Stimulated activated naive CD8-positive, alpha-beta T cell treated with anti-CD3 and anti-CD28 coated beads, Interleukin-15, amount 100 ng/mL, for 72 hours (primary cell): ENCODE data around the gene NUDT19.
"Not testable (repeated sequence)": the region's sequence is repeated elsewhere in the genome, so short reads cannot be mapped to it uniquely, and the experiment has no call there.

Experiments used
- ATAC-seq: fragments of 150-1000 bp; cut with Tn5 transposase; 2 replicates; pipeline ENCODE4 v1.10.0; 2021; ENCODE audit warnings: mild to moderate bottlenecking, moderate library complexity
- DNase-seq, 2 donors: peaks; one replicate each; pipeline ENCODE4 v3.0.0; 2021 to 2022
- H3K27ac Mint-ChIP-seq, 2 donors: one replicate each; pipeline ENCODE4 v1.8.0; 2022; ENCODE audit warnings: mild to moderate bottlenecking in 2 of 2, mixed read lengths in 2 of 2, moderate library complexity in 2 of 2
- H3K27me3 Mint-ChIP-seq: one replicate; pipeline ENCODE4 v1.8.0; 2022; ENCODE audit warnings: mixed read lengths
- H3K4me1 Mint-ChIP-seq: one replicate; pipeline ENCODE4 v1.8.0; 2022; ENCODE audit warnings: mild to moderate bottlenecking, mixed read lengths
- H3K4me3 Mint-ChIP-seq, 2 donors: one replicate each; pipeline ENCODE4 v1.8.0; 2022; ENCODE audit warnings: mild to moderate bottlenecking in 2 of 2, mixed read lengths in 2 of 2, moderate library complexity in 1 of 2
- H3K9me3 Mint-ChIP-seq, 2 donors: one replicate each; pipeline ENCODE4 v1.8.0; 2022; ENCODE audit warnings: mixed read lengths in 2 of 2

The NUDT19 gene

GRCh38 chr19:32718286-32718685, 26.7 kb downstream of the NUDT19 start:
- ATAC-seq = no peak
- H3K27me3 Mint-ChIP-seq = no peaks in the 10 kb centered on the region
- no peak for DNase-seq
- H3K4me1 Mint-ChIP-seq = no peaks in the 10 kb centered on the region
- no peaks in the 10 kb centered on the region for H3K9me3 Mint-ChIP-seq
- peak overlapping the region in 1 of 2 donors; percentile 52 for H3K27ac Mint-ChIP-seq
- no peak overlapping the region for H3K4me3 Mint-ChIP-seq

GRCh38 chr19:32719611-32720059, 28.0 kb downstream of the NUDT19 start, which contains the start of gene TDRD12:
TDRD12 (plus strand) TSS chr19:32719767; CDS start chr19:32720073, 306 bp downstream.
- no peak within 1 kb of the TSS for H3K4me3 Mint-ChIP-seq
- ATAC-seq = peak; percentile 52
- no peaks in the 10 kb centered on the region for H3K27me3 Mint-ChIP-seq
- no peak for DNase-seq
- H3K27ac Mint-ChIP-seq = no peak within 1 kb of the TSS
- H3K4me1 Mint-ChIP-seq = no peaks in the 10 kb centered on the region
- H3K9me3 Mint-ChIP-seq = no peaks in the 10 kb centered on the region

- H3K27me3 Mint-ChIP-seq = no peaks in the 10 kb centered on the region
- DNase-seq (no peak), ATAC-seq (peak; percentile 61)
- no peak overlapping the region for H3K4me3 Mint-ChIP-seq
- no peaks in the 10 kb centered on the region for H3K4me1 Mint-ChIP-seq
- peaks cover 0 to under 1% of the 10 kb centered on the region in 2 donors for H3K9me3 Mint-ChIP-seq
- H3K27ac Mint-ChIP-seq = no peak overlapping the region
Observed at GRCh38 chr19:32720216-32720935, 28.8 kb downstream of the NUDT19 start.

GRCh38 chr19:32720936-32721250, 29.3 kb downstream of the NUDT19 start:
- no peaks in the 10 kb centered on the region for H3K4me1 Mint-ChIP-seq
- H3K27ac Mint-ChIP-seq = peak overlapping the region in 1 of 2 donors; percentile 4

GRCh38 chr19:32735936-32736335, 44.3 kb downstream of the NUDT19 start:
- H3K4me1 Mint-ChIP-seq = no peaks in the 10 kb centered on the region
- ATAC-seq (no peak), DNase-seq (no peak)
- no peak overlapping the region for H3K4me3 Mint-ChIP-seq
- peak overlapping the region in 1 of 2 donors; percentile 7 for H3K27ac Mint-ChIP-seq
- no peaks in the 10 kb centered on the region for H3K9me3 Mint-ChIP-seq
- peaks cover 22% of the 10 kb centered on the region for H3K27me3 Mint-ChIP-seq

More at GRCh38 chr19:32720936-32721250, 29.3 kb downstream of the NUDT19 start:
- peak; percentile 53 for ATAC-seq
- Mint-ChIP-seq H3K27me3 (no peaks in the 10 kb centered on the region), H3K9me3 (peaks cover 0 to 5% of the 10 kb centered on the region in 2 donors), H3K4me3 (no peak overlapping the region)
- DNase-seq = no peak

- no peak overlapping the region for H3K27ac Mint-ChIP-seq
- peaks cover 7% of the 10 kb centered on the region for H3K4me1 Mint-ChIP-seq
- no peak overlapping the region for H3K4me3 Mint-ChIP-seq
- ATAC-seq (no peak), DNase-seq (no peak)
- H3K27me3 Mint-ChIP-seq = peaks cover 33% of the 10 kb centered on the region
- no peaks in the 10 kb centered on the region for H3K9me3 Mint-ChIP-seq
Observed at GRCh38 chr19:32743021-32743420, 51.4 kb downstream of the NUDT19 start.

- no peak overlapping the region for H3K27ac Mint-ChIP-seq
- H3K9me3 Mint-ChIP-seq = no peaks in the 10 kb centered on the region
- H3K27me3 Mint-ChIP-seq = peaks cover 36% of the 10 kb centered on the region
- ATAC-seq (no peak), DNase-seq (no peak)
- peaks cover 9% of the 10 kb centered on the region for H3K4me1 Mint-ChIP-seq
- H3K4me3 Mint-ChIP-seq = no peak overlapping the region
Observed at GRCh38 chr19:32743447-32743846, 51.8 kb downstream of the NUDT19 start.

GRCh38 chr19:32744555-32745325, 53.1 kb downstream of the NUDT19 start:
- Mint-ChIP-seq H3K4me1 (peaks cover 17% of the 10 kb centered on the region), H3K4me3 (no peak overlapping the region), H3K9me3 (no peaks in the 10 kb centered on the region), H3K27me3 (peaks cover 33% of the 10 kb centered on the region), H3K27ac (no peak overlapping the region)
- no peak for ATAC-seq
- DNase-seq = no peak

- DNase-seq = peak; percentile 10 to 16
- Mint-ChIP-seq H3K4me1 (peaks cover 17% of the 10 kb centered on the region), H3K27me3 (peaks cover 36% of the 10 kb centered on the region)
- not testable (repeated sequence) for H3K27ac Mint-ChIP-seq, H3K9me3 Mint-ChIP-seq, H3K4me3 Mint-ChIP-seq, ATAC-seq
Observed at GRCh38 chr19:32745594-32746251, 54.1 kb downstream of the NUDT19 start.

- ATAC-seq (peak; percentile 75), DNase-seq (peak; percentile 20 to 32)
Observed at GRCh38 chr19:32746631-32747196, 55.1 kb downstream of the NUDT19 start.

GRCh38 chr19:32748497-32748896, 56.9 kb downstream of the NUDT19 start:
- no peak overlapping the region for H3K27ac Mint-ChIP-seq
- no peak overlapping the region for H3K4me3 Mint-ChIP-seq
- H3K27me3 Mint-ChIP-seq = peaks cover 53% of the 10 kb centered on the region
- DNase-seq (peak; percentile 10 to 16), ATAC-seq (peak; percentile 55)
- no peaks in the 10 kb centered on the region for H3K9me3 Mint-ChIP-seq
- peaks cover 17% of the 10 kb centered on the region for H3K4me1 Mint-ChIP-seq

More at GRCh38 chr19:32746631-32747196, 55.1 kb downstream of the NUDT19 start:
- Mint-ChIP-seq H3K4me1 (peaks cover 17% of the 10 kb centered on the region), H3K27me3 (peaks cover 36% of the 10 kb centered on the region)
- not testable (repeated sequence) for H3K27ac Mint-ChIP-seq, H3K4me3 Mint-ChIP-seq, H3K9me3 Mint-ChIP-seq

- DNase-seq = no peak
- H3K4me3 Mint-ChIP-seq = no peak overlapping the region
- H3K9me3 Mint-ChIP-seq = no peaks in the 10 kb centered on the region
- H3K27ac Mint-ChIP-seq = no peak overlapping the region
- peaks cover 57% of the 10 kb centered on the region for H3K27me3 Mint-ChIP-seq
- ATAC-seq = no peak
- H3K4me1 Mint-ChIP-seq = peaks cover 17% of the 10 kb centered on the region
Observed at GRCh38 chr19:32748948-32749347, 57.3 kb downstream of the NUDT19 start.

GRCh38 chr19:32749361-32749760, 57.7 kb downstream of the NUDT19 start:
- peaks cover 17% of the 10 kb centered on the region for H3K4me1 Mint-ChIP-seq
- ATAC-seq = no peak

GRCh38 chr19:32750441-32751055, 58.9 kb downstream of the NUDT19 start:
- H3K4me1 Mint-ChIP-seq = peaks cover 17% of the 10 kb centered on the region
- peaks cover 70% of the 10 kb centered on the region for H3K27me3 Mint-ChIP-seq
- no peak for DNase-seq
- H3K4me3 Mint-ChIP-seq = no peak overlapping the region
- H3K9me3 Mint-ChIP-seq = no peaks in the 10 kb centered on the region
- no peak for ATAC-seq
- no peak overlapping the region for H3K27ac Mint-ChIP-seq

More at GRCh38 chr19:32749361-32749760, 57.7 kb downstream of the NUDT19 start:
- H3K9me3 Mint-ChIP-seq = no peaks in the 10 kb centered on the region
- H3K4me3 Mint-ChIP-seq = no peak overlapping the region
- no peak for DNase-seq
- no peak overlapping the region for H3K27ac Mint-ChIP-seq
- peaks cover 61% of the 10 kb centered on the region for H3K27me3 Mint-ChIP-seq

- Mint-ChIP-seq H3K9me3 (no peaks in the 10 kb centered on the region), H3K4me1 (peaks cover 17% of the 10 kb centered on the region), H3K4me3 (no peak overlapping the region), H3K27me3 (peaks cover 71% of the 10 kb centered on the region), H3K27ac (no peak overlapping the region)
- DNase-seq (no peak), ATAC-seq (no peak)
Observed at GRCh38 chr19:32751066-32751465, 59.4 kb downstream of the NUDT19 start.
